GM12878 (cell line): Measurements from ENCODE around the gene TNFRSF1B. TPM values are rescaled to one million over a fixed set of nuclear protein-coding genes. Genes with fewer than 3 reads are reported as not detected.

Experiments used
- ATF2 ChIP-seq: IDR thresholded peaks from 2 replicates; pipeline ENCODE4 v1.6.1; 2012; ENCODE audit warnings: low read length, inconsistent platforms
- ATF7 ChIP-seq: fragments of 450-650 bp; IDR thresholded peaks from 2 replicates; pipeline ENCODE4 v1.6.1; 2016; ENCODE audit warnings: low read depth, mild to moderate bottlenecking
- EED ChIP-seq: sonication (generic); IDR thresholded peaks from 2 replicates; pipeline ENCODE4 v1.6.1; 2016; ENCODE audit warnings: antibody characterized with exemption, low read depth
- NFYB ChIP-seq: IDR thresholded peaks from 2 replicates; pipeline ENCODE4 v1.6.1; 2011; ENCODE audit warnings: low read depth, mild to moderate bottlenecking, low read length, improper control_type of control experiment, moderate library complexity; ENCODE audit not compliant: insufficient read depth
- POU2F2 ChIP-seq: IDR thresholded peaks from 3 replicates; pipeline ENCODE4 v1.6.1; 2011; ENCODE audit warnings: low read depth, mild to moderate bottlenecking, low read length, borderline replicate concordance
- RELB ChIP-seq: fragments of 450-650 bp; IDR thresholded peaks from 2 replicates; pipeline ENCODE4 v1.6.1; 2017; ENCODE audit warnings: low read depth, mild to moderate bottlenecking, moderate library complexity
- REST ChIP-seq: IDR thresholded peaks from 2 replicates; pipeline ENCODE4 v1.6.1; 2012; ENCODE audit warnings: mild to moderate bottlenecking, low read depth, low read length
- SPI1 ChIP-seq: IDR thresholded peaks from 2 replicates; pipeline ENCODE4 v1.6.1; 2011; ENCODE audit warnings: low read depth, mild to moderate bottlenecking, low read length, moderate library complexity, borderline replicate concordance; ENCODE audit not compliant: insufficient read depth
- STAT1 ChIP-seq: fragments of 450-650 bp; conservative IDR thresholded peaks from 2 replicates; pipeline ENCODE4 v1.6.1; 2014; ENCODE audit warnings: antibody characterized with exemption, mild to moderate bottlenecking
- ZNF217 ChIP-seq: fragments of 450-650 bp; IDR thresholded peaks from 2 replicates; pipeline ENCODE4 v1.6.1; 2017; ENCODE audit warnings: antibody characterized with exemption, mild to moderate bottlenecking
- polyA plus RNA-seq, 11 experiments: library from polyadenylated mRNA; depleted of rRNA in 4 of 11; unstranded in 6 of 11; stranded (reverse) in 5 of 11; fragments of >200 nt; fragmentation: Nextera tagmentation in 4 of 11; fragmentation: Illumina TruSeq in 1 of 11; extraction: Ambion mirVana in 4 of 11; extraction: Trizol in 1 of 11; gene quantifications; 1 replicate in 1 of 11; 2 replicates in 10 of 11; pipeline versions ENCODE4 v1.2.1 to v1.2.3, GENCODE V29; 2011 to 2016; ENCODE audit warnings: inconsistent platforms in 2 of 11, missing spikeins in 2 of 11, low read depth in 1 of 11
- total RNA-seq, 4 experiments: library from RNA; depleted of rRNA in 3 of 4; stranded (reverse); fragments of >200 nt in 3 of 4; fragmentation: Illumina TruSeq in 1 of 4; extraction: Trizol in 1 of 4; gene quantifications; 2 replicates each; pipeline versions ENCODE4 v1.2.1 to v1.2.3, GENCODE V29; 2013 to 2021
- TF ChIP-seq, protein P1 (sequence below): IDR thresholded peaks from 2 replicates; pipeline ENCODE4 v1.6.1; 2012; ENCODE audit warnings: low read depth, low read length, improper control_type of control experiment

Gene TNFRSF1B
- total and polyA plus RNA-seq, 10 of the 15 experiments (the other 5 are each of a cell fraction or from before 2014, with no cell fraction given), result 10.1 to 87.2 (median 37.3) TPM

DNA sequence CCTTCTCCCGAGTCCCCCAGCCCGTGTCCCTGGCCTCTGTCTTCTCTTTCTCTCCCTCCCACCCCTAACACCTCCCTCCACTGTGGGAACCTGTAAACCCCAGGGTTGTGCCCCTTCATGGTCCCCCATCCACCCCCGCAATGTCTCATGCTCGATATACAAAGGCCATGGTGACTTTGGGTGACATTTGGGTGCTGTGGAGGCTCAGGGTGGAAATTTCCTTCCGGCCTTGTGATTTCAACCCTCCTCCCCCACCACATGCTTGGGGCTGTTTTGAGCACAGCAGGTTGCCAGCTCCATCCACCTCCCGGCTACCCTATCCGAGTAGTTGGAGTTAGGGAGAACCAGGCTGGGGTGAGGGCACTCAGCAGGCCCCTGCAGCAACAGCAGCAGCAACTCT lies 37.3 kb downstream of the TNFRSF1B start (continued):
- TF ChIP-seq REST, result no peak
- no peak for TF ChIP-seq RELB
- TF ChIP-seq, protein P1, sequence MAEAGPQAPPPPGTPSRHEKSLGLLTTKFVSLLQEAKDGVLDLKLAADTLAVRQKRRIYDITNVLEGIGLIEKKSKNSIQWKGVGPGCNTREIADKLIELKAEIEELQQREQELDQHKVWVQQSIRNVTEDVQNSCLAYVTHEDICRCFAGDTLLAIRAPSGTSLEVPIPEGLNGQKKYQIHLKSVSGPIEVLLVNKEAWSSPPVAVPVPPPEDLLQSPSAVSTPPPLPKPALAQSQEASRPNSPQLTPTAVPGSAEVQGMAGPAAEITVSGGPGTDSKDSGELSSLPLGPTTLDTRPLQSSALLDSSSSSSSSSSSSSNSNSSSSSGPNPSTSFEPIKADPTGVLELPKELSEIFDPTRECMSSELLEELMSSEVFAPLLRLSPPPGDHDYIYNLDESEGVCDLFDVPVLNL, result no peak
- no peak for TF ChIP-seq ZNF217
- no peak for TF ChIP-seq NFYB
- TF ChIP-seq EED, result 0 out of 2 replicates have a peak, but pooled peaks have one; percentile 22
- peak; percentile 56 for TF ChIP-seq ATF7
- no peak for TF ChIP-seq STAT1
- peak; percentile 90; the same call in 1 of the 3 replicates for TF ChIP-seq POU2F2
- no peak for TF ChIP-seq ATF2
- no peak for TF ChIP-seq SPI1
